ENCODE measurements around the gene PDZD7. TPM values are rescaled to one million over a fixed set of nuclear protein-coding genes. Genes with fewer than 3 reads are reported as not detected.

The PDZD7 gene
- total RNA-seq, 4 donors from 2014 or later: under 0.01 to 0.75 (median 0.39) TPM

DNA sequence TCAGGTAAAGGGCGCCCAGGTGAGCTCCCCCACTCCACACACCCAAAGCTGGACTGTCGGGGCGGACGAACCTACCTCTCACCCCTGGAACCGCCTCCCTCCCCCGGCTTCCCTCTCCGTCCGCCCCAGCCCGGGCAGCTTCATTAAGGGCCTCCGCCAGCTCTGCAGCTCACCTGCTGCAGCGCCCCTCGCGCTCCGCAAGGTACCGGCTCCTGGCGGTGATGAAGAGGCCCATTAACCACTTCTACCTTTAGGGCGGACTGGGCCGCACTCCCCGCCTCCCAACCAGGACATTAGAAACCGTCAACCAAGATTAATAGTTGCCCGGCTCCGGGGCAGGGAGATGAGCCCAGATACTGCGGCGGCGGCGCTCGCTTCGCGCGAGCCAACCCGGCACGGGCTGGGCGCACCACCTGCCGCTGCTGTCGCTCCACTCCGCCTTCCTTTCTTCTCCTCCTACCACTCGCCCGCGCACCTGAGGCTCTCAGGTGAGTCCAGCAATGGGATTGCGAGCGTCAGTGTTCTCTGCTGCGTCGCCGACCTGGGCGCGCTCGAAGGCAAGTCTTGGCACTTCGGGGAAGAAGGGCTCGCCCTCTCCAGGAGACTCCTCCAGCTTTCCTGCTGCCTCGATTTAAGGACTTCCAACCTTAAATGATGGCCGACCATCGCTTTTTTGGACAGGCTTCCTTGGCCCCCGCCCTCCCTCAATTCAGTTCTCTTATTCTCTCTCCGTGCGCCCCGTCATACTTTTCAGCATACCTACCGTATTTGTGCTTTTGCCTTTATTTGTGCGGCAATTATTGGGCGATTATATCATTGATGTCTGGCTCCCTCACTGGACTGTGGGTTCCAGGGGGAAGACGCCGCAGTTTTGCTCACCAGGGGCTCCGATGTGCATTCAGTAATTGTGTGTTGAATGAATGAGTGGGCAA lies 17.3 kb upstream of the PDZD7 start:
- Histone ChIP-seq H3K9me3 (no peaks in the 10 kb centered on the region), H3K27ac (replicated peaks in 1 of 4) (no peak overlapping the region), H3K36me3 (no peaks in the 10 kb centered on the region), H3K27me3 (peaks cover 0 to 70% (median 48%) of the 10 kb centered on the region in 4 donors), H3K4me3 (no peak overlapping the region), H3K4me1 (peaks cover 13 to 28% (median 23%) of the 10 kb centered on the region in 4 donors)
- DNase-seq (ENCODE audit: extremely low spot score): no peak
- 20% methylated on average over 54 of the region's 62 CpGs for WGBS
- intact Hi-C loops (cut with DNase I): no loop called here
- TF ChIP-seq, protein P1, sequence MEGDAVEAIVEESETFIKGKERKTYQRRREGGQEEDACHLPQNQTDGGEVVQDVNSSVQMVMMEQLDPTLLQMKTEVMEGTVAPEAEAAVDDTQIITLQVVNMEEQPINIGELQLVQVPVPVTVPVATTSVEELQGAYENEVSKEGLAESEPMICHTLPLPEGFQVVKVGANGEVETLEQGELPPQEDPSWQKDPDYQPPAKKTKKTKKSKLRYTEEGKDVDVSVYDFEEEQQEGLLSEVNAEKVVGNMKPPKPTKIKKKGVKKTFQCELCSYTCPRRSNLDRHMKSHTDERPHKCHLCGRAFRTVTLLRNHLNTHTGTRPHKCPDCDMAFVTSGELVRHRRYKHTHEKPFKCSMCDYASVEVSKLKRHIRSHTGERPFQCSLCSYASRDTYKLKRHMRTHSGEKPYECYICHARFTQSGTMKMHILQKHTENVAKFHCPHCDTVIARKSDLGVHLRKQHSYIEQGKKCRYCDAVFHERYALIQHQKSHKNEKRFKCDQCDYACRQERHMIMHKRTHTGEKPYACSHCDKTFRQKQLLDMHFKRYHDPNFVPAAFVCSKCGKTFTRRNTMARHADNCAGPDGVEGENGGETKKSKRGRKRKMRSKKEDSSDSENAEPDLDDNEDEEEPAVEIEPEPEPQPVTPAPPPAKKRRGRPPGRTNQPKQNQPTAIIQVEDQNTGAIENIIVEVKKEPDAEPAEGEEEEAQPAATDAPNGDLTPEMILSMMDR (IDR thresholded peaks at IDR 0.05): no peak
- TF ChIP-seq EP300 (IDR thresholded peaks at IDR 0.05): no peak
- no peak for TF ChIP-seq POLR2A (IDR thresholded peaks at IDR 0.05; ENCODE audit: low read depth)

DNA sequence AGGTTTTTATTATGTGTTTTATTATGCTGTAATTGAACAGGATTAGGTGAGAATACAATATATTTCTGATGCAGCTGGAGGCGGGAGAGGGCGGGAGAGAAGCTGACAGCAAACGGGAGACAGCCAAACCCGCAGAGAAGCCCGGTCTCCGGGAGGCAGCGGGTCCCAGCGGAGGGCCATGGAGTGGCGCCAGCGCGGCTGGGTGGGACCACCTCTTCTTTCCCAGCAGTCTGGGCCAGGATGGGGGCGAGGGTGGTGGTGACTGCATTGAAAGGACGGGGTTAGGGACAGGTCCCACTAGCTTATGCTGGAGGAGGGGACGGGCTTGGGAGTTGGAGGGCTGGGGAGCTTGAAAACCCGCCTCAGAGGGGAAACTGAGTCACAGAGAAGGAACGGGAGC lies 16.3 kb upstream of the PDZD7 start:
- intact Hi-C loops (cut with DNase I): no loop called here
- H3K27me3 ChIP-seq: peaks cover 0 to 66% (median 48%) of the 10 kb centered on the region in 4 donors

DNA sequence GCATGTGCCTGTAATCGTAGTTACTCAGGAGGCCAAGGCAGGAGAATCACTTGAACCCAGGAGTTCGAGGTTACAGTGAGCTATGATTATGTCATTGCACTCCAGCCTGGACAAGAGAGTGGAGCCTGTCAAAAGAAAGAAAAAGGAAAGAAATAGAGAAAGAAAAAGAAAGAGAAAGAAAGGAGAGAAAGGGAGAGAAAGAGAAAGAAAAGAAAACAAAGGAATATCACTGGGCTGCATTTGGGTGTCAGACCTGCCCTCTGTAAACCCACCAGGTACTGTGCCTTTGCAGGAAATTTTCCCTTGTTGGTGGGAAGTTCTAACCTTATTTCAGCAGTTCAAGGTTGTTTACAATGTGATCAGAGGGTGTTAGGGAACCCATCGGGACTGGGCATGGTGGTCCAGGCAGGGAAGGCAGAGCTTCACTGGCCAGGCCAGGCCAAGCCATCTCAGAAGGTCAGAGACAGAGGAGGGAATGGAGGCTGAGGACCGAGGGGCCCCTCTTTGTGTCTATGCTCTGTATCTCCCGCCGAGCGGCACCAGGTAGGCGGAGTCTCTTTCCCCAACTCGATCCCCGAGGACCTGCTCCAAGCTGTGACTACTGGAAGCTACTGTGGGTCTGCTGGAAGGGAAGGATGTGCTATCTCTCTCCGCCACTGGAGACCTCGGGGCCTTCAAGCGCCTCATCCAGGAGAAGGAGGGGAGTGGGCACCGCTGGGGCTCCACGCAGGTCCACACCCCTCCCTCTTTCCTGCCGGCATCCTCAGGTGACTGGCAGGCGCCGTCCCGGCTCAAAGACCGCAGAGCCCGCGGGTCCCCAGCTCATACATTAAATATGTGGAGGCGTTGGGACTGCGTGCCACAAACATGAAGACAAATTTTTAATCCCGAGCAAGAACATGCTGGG lies 15.7 kb upstream of the PDZD7 start:
- no peak overlapping the region for H3K4me3 ChIP-seq
- TF ChIP-seq POLR2A (IDR thresholded peaks at IDR 0.05; ENCODE audit: low read depth) (no peak), POLR2AphosphoS5 (IDR thresholded peaks at IDR 0.05) (no peak), EP300 (IDR thresholded peaks at IDR 0.05) (no peak)
- TF ChIP-seq, protein P1 (IDR thresholded peaks at IDR 0.05): no peak
- H3K27ac ChIP-seq (replicated peaks in 1 of 4): no peak overlapping the region
- H3K4me1 ChIP-seq: peaks cover 20 to 43% (median 38%) of the 10 kb centered on the region in 4 donors
- H3K27me3 ChIP-seq: peaks cover 0 to 59% (median 48%) of the 10 kb centered on the region in 4 donors
- intact Hi-C loops (cut with DNase I): no loop called here
- DNase-seq (ENCODE audit: extremely low spot score): no peak
- H3K36me3 ChIP-seq: no peaks in the 10 kb centered on the region
- no peaks in the 10 kb centered on the region for H3K9me3 ChIP-seq
- WGBS: 55% methylated on average over 11 of the region's 25 CpGs

More for the DNA sequence above, 16.3 kb upstream of the PDZD7 start:
- H3K4me1 ChIP-seq: peaks cover 18 to 36% (median 31%) of the 10 kb centered on the region in 4 donors
- no peaks in the 10 kb centered on the region for H3K36me3 ChIP-seq
- WGBS: 17% methylated on average over 16 of the region's 16 CpGs
- no peak for DNase-seq (ENCODE audit: extremely low spot score)
- no peaks in the 10 kb centered on the region for H3K9me3 ChIP-seq
- no peak overlapping the region for H3K4me3 ChIP-seq
- TF ChIP-seq POLR2AphosphoS5 (IDR thresholded peaks at IDR 0.05) (no peak), POLR2A (IDR thresholded peaks at IDR 0.05; ENCODE audit: low read depth) (no peak), EP300 (IDR thresholded peaks at IDR 0.05) (no peak)
- TF ChIP-seq, protein P1 (IDR thresholded peaks at IDR 0.05): no peak
- no peak overlapping the region for H3K27ac ChIP-seq (replicated peaks in 1 of 4)

DNA sequence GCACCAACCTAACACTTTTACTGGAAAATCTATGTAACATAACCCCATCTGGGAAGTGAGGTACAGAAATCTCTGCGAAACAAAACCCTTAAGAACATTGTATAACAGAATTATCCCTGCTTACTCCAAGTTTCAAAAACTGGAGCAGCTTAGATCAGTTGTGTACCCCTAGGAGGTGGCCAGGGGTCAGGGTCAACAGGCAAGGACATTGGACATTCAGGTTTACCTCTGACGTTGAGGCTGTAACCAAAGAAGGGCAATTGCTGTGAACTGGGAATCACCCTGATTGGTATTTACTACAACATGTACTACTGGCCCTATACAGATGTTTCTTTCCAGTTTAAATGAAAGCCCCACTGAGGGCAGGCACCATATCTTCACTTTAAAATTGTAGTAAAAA lies 13.2 kb upstream of the PDZD7 start:
- Histone ChIP-seq H3K4me1 (peaks cover 12 to 37% (median 36%) of the 10 kb centered on the region in 4 donors), H3K36me3 (peaks cover 0 to 13% (median 9%) of the 10 kb centered on the region in 4 donors), H3K9me3 (no peaks in the 10 kb centered on the region), H3K27ac (replicated peaks in 1 of 4) (no peak overlapping the region), H3K4me3 (no peak overlapping the region), H3K27me3 (peaks cover 0 to 34% (median 24%) of the 10 kb centered on the region in 4 donors)
- DNase-seq (ENCODE audit: extremely low spot score): no peak
- intact Hi-C loops (cut with DNase I): no loop called here
- WGBS: 73% methylated on average over 2 of the region's 2 CpGs
- TF ChIP-seq, protein P1 (IDR thresholded peaks at IDR 0.05): no peak
- TF ChIP-seq EP300 (IDR thresholded peaks at IDR 0.05): no peak
- TF ChIP-seq POLR2AphosphoS5 (IDR thresholded peaks at IDR 0.05): no peak

Measured in esophagus muscularis mucosa (tissue), 4 donors.